GM12878 (cell line): Measurements from ENCODE around the gene GOLGA6L9.
"Not testable (repeated sequence)": the region's sequence is repeated elsewhere in the genome, so short reads cannot be mapped to it uniquely, and the experiment has no call there.

Source experiments
- CTCF ChIP-seq, 3 experiments: IDR thresholded peaks in 2 of 3; conservative IDR thresholded peaks in 1 of 3; 2 replicates each; pipeline ENCODE4 v1.5.1; 2011; ENCODE audit warnings: low read depth in 3 of 3, low read length in 3 of 3, mild to moderate bottlenecking in 3 of 3, control low read depth in 2 of 3, moderate library complexity in 2 of 3, inconsistent platforms in 1 of 3, mixed read lengths in 1 of 3; ENCODE audit not compliant: control insufficient read depth in 2 of 3, insufficient read depth in 1 of 3; ENCODE audit errors: extremely low read depth in 1 of 3
- EZH2 ChIP-seq: IDR thresholded peaks from 2 replicates; pipeline ENCODE4 v1.6.1; 2012; ENCODE audit warnings: low read depth, mild to moderate bottlenecking, control low read depth, inconsistent platforms, low read length, borderline replicate concordance; ENCODE audit not compliant: control insufficient read depth
- FOXK2 ChIP-seq: fragments of 450-650 bp; IDR thresholded peaks from 2 replicates; pipeline ENCODE4 v1.6.1; 2017; ENCODE audit warnings: mild to moderate bottlenecking, moderate library complexity
- RAD21 ChIP-seq: IDR thresholded peaks from 2 replicates; pipeline ENCODE4 v1.6.1; 2011; ENCODE audit warnings: mild to moderate bottlenecking, low read depth, low read length, moderate library complexity; ENCODE audit not compliant: insufficient read depth
- SMAD1 ChIP-seq: fragments of 450-650 bp; IDR thresholded peaks from 2 replicates; pipeline ENCODE4 v1.6.1; 2018; ENCODE audit warnings: mild to moderate bottlenecking, low read depth; ENCODE audit not compliant: partially characterized antibody

- TF ChIP-seq RAD21; EZH2; FOXK2; CTCF (IDR thresholded peaks at IDR 0.05 in 2 of 3, conservative IDR thresholded peaks at IDR 0.05 in 1 of 3; ENCODE audit: control insufficient read depth in 2 of 3, extremely low read depth in 1 of 3, insufficient read depth in 1 of 3, low read depth in 3 of 3, low read length in 3 of 3); SMAD1: not testable (repeated sequence)
Observed at GRCh38 chr15:82429693-82430092, at the start of gene GOLGA6L9.
